NCI-H446 (cell line): Measurements from ENCODE around the gene IL16.

ENCODE experiments used
- DNase-seq, 2 experiments: peaks; one replicate each; lab custom pipeline; 2025; lab: John Stamatoyannopoulos, UW

IL16 gene

DNA sequence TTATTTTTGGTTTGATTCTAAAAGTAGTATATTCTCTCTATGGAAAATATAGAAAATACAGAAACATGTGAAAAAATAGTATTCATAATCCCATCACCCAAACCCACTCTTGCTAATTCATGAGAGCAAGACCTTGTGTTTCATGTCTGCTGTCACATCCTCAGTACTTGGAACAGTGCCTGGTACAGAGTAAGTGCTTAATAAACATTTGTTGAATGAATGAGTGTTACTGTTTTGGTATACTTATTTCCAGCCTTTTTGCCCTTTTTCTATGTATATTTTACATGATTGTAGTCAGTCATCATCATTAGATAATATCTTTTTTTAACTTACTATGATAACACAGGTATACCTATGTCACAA is 59.3 kb downstream of the IL16 start:
- DNase-seq, result no peak

DNA sequence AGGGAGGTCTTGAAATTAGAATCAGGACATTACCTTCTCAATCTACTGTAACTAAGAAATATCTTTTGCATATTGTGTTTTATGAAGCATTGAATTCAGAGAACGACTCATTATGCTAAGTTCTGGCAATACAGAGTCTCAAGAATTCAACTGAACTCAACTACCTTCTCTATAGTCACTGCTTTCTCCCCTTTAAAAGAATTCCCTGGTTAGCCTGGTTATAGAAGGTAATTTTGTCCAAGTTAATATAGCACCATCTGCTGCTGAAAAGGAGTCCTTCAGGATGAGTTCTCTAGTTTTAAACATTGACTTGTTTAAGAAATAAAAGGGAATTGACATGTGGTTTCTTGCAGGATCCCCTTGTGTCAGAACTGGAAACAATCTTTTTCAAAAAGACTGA is 60.2 kb downstream of the IL16 start:
- peak in 1 of 2 experiments; percentile 31 for DNase-seq

DNA sequence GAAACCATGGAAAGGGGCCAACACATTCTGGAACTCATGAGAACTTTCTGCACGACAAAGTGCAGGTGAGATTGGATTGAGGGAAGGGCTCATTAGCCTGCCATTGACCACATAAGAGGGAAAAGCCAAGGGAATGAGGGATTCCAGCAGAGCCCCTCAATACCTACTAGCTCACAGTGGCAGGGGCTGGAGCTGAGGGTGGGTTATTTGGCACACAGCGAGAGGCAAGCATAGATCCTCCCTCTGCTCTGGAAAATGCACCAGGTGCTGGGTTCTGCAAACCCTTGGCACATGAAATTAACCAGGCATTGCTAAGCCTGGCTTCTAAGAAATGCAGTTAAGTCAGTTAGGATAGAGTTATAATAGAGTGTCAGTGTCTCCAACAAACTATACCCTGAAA is 60.8 kb downstream of the IL16 start:
- no peak for DNase-seq

DNA sequence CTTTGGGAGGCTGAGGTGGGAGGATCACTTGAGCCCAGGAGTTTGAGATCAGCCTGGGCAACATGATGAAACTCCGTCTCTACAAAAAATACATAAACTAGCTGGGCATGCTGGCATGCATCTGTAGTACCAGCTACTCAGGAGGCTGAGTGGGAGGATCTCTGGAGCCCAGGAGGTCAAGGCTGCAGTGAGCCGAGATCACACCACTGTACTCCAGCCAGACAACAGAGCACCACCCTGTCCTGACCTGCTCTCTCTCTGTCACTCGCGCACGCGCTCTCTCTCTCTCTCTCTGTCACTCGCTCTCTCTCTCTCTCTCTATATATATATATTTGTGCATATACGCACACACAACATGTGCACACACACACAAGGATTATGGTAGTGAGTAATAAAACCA is 61.8 kb downstream of the IL16 start:
- no peak for DNase-seq

DNA sequence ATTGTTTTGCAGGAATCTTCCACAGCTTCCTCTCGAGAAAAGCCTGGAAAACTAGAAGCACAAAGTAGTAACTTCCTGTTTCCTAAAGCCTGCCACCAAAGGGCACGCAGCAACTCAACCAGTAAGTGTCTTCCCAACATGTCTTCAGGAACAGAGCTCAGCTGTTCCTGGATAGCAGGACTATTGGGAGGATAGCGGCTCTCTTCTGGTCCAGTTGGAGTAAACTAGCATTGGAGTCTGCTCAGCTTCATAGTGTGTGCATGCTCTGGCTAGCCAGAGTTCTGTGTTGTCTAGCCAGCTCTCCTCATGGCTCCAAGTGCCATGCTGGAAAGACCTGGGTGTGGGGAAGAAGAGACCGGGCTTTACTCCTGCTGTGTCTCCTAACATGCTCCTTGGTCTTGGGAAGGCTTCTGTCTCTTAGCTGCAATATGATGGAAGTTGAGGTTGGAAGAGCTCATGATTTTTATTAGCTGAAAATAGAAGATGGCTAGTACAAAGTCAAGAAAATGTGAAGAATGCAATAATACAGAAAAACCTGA is 63.1 kb downstream of the IL16 start:
- no peak for DNase-seq

DNA sequence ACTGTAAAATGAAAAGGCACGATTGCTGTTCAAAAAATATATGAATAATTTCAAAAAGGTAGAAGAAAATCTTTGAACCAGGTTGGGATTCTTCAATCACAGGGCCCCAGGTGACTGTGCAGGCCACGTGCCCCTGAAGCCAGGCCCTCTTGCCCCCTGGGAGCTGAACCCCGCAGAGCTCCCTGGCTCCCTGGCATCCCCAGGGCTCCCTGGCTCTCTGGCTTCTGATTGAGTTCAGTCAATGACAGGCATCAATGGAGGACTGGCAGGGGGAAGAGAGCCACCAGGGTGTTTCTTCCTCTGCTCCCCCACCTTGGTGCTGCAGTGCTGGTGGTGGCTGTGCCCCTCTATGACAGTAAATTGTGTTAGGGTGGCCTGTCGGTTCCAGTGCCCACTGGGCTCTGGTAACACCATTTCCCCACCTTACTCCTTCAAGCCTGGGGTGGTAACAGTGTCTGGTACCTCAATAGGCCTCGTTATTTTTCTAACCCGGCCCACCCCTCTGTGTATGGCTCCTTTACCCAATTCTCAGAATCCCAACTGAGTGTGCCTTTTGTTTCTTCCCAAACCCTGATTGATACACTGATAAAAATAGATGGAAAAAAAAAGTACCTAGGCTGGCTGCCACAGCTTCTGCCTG is 64.6 kb downstream of the IL16 start:
- no peak for DNase-seq

DNA sequence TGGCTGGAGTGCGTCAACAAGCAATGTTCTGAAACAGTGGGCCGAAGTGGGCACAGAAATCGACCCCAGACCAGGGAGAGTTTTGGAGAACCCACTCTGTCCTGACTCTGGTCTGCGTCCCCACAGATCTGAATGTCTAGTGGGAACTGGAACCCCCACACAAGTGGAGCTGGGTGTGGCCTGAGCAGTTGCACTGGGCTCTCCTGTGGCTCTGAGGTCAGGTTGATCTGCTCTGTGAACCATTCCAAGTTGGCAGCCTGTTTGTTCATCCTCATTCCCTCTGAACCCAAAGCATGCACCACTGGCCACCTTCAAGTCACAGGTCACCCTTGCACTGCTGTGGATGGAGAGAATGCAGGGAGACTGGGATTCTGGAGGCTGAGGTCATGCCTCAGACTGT is 66.8 kb downstream of the IL16 start:
- no peak for DNase-seq

DNA sequence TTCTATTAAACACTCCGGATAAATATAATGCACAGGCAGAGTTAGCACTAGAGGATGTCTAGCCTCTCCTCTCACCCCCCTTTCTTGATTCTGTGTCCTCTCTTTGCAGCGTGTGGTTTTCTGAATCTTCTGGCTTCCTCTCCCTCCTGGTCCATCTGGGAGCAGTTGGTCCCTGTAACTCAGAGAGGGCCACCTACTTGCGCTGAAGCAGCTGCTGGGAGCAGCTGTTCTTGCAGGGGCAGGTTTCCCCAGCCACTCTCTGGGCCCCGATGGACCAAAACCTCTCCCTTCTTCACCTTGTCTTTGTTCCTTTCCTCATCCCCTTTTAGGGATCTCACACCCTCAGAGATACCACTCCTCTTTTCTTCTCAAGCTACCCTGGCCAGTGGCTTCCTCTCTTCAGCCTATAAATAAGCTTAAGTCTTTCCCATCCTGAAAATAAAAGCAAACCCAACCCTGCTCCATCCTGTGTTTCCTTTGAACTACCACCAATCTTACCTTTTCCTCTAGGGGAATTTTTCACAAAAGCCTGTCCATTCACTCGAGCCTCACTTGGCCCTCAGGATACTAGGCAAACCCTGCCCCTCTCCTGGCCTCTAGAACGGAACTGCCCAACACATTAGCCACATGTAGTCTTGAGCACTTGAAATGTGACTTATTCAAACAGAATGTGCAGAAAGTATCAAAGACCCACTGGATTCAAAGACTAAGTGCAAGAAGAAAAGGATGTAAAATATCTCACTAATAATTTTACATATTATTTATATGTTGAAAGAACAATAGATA is 67.6 kb downstream of the IL16 start:
- DNase-seq, result no peak

DNA sequence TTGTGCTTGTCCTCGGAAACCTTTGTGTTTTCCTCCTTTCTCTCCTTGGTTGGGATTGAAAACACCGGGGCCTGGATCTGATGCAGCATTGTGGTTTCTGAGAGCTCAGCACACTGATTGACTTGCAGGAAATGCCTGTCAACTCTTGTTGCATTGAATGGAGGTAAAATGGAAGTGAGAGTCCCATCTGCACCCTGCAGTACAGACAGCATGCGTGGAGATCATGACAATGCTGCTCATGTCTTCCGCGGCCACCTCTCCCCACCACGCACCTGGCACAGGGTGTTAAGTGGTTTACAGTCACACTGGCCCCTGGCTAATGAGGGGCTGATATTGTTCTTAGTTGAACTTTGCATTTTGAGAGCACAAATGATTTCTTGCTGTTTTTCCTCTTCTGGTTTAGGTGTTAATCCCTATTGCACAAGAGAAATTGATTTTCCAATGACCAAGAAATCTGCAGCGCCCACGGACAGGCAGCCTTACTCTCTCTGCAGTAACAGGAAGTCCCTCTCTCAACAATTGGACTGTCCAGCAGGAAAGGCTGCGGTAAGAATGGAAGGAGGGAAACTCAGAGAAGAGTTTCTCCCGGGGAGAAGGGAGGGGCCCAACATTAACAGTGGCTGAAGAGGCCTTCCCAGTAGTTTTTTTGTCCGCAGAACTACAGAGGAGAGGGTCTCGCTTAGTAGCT is 68.7 kb downstream of the IL16 start:
- DNase-seq, result no peak

DNA sequence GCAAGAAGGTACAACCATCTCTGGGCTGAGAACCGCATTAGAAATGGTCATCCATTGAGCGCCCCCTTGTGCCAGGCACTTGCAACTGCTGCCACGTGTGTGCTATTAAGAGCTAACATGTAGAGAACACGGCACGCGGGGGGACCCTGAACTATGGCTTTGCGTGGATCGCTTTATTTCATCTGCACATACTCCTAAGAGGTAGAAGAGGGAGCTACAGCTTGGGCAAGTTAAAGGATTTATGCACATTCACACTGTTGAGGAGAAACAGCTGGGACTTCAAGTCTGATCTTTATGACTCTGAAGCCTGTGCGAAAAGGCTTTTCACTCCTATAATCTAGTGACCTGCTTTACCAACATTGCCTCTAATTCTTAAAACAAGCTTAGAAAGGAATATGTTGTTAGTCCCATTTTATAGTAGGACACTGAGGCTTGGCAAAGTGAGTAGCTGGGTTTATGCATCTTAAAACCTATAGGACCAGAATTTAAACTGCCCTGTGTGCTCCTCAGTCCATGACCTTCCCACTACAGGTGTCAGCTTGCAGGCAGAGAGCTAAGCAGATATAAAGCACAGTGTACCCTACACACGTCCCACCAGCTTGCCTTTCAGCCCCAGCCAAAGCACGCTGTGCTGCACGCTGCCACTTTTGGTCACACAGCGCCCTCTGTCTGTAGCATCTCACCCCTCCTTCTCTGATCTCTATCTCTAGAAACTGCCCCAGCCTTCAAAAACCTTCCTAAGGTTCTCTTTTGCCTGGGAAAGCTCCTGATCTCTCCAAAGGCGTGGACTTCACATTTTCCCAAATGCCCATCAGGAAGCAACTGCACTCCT is 69.5 kb downstream of the IL16 start:
- DNase-seq, result peak; percentile 69 to 87

DNA sequence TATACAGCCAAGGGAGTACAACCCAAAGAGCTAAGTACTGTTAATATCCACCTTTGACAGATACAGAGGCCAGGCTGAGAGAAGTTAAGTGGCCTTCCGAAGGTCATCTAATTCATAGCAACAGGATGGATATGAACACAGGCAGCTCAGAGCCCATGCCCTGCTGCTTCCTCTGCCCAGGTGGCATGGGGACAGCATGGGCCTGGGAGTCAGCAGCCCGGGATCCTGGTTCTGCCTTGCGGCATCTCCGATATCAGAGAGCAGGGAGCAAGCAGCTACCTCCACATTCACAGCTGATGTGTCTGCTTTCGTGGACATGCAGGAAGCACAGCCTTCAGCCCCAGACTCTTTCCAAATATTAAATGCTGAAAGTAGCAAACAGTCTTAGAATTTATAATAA is 71.7 kb downstream of the IL16 start:
- DNase-seq, result no peak

DNA sequence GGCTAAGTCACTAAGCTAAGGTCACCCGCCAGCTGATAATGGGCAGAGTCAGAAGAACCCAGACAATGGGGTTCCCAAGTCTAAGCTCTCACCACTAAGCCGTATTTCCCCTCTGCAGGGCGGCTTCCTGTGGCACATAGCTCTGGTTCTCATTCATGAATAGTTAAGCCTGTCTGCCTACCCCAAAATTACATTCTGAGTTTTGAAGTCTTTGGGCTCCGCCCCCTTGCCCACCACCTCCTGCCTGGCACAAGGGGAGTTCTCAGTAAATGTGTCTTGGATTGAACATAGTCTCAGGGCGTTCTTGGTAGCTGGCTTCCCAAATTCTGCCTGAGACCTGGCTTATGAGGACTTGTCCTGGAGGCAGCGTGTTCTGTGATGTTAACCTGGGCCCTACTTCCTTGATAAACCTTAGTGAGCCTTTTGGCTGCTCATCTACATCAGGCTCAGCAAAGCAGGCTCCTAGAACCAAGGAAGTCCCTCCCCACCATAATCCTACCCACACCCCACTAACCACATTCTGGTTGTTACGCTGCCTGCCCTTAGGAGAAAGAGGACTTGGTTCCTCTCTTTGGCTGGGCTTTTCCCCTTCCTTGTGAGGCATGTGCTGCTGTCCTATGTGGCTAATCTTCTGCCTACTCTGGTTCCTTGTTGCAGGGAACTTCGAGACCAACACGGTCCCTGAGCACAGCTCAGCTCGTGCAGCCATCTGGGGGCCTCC is 72.4 kb downstream of the IL16 start:
- no peak for DNase-seq

DNA sequence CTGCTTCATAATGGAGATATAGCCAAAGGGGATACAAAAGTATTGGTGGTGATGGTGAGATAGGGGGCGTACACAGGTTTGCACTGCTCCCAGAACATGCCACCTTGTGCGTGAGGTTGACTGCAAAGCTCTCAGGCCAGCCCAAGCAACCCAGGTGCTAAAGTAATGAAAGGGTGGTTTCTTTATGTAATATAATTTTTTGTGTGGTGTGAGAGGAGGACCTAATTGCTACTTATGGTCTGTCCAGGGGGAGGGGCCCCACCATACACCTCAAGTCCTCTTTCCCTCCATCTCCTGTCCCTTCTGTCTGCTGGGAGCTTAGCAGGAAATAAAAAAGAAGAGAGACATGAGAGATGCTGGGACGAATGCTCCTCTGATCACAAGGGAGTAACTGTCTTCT is 73.5 kb downstream of the IL16 start:
- DNase-seq, result no peak

DNA sequence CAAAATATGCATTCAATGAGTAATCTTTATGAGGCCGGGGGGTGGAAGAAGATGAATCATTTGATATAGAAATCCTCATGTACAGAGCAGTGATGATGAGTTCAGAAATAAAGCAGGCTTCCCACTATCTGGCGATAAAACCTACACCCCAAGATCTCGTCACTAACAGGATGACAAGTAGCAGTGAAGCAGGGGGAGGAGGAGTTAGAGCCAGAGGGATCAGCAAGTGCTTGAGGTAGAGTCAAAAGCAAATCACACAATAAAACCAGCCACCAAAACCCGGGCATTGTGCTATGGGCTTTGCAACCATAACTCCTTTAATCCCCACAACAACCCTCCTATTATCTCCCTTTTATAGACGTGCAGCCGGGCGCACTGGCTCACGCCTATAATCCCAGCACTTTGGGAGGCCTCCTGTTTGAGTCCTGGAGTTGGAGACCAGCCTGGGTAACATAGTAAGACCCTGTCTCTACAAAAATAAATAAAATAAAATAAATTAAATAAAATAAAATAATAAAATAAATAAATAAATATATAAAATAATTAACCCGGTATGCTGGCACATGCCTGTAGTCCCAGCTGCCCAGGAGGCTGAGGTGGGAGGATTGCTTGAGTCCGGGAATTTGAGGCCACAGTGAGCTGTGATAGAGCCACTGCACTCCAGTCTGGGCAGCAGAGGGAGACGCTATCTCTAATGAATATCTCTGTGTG is 74.3 kb downstream of the IL16 start:
- DNase-seq, result no peak

DNA sequence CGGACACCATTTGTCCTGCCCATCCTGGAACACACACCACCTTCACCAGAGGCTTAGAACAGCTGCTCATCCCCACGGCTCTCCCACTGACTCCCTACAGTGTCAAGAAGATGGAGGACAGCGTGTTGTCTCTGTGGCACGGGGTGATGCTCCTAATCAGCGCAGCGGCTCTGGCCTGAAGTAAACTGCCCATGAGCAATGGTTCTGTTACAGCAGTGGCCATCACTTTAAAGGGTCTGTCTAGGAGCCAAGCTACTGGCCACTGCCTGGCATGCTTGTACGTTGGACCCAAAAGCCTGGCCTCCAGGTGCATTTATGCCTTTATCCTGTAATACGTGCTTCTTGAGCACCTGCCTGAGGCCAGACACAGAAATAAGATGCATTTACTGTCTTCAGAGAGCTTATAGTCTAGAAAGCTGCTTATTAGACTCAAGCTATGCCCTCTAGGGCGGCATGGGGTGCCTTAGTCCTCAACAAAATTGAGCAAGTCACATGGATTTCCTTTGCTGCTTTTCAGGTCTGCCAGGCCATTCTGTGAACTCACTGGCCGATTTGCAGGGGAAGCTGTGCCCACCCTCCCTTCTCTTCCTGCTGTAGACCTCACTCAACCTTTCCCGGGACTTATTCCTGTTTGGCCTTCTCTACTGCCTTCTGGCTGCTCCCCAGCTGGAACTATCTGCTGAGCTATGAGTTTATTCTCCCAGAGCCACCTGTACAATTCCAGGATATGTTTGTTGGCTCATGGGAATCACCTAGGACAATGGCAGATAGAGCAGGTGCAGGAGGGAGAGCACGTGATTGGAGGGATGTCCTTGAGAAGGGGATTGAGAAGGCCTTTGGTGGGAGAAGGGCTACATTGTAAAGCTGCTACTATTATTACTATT is 75.3 kb downstream of the IL16 start:
- no peak for DNase-seq

DNA sequence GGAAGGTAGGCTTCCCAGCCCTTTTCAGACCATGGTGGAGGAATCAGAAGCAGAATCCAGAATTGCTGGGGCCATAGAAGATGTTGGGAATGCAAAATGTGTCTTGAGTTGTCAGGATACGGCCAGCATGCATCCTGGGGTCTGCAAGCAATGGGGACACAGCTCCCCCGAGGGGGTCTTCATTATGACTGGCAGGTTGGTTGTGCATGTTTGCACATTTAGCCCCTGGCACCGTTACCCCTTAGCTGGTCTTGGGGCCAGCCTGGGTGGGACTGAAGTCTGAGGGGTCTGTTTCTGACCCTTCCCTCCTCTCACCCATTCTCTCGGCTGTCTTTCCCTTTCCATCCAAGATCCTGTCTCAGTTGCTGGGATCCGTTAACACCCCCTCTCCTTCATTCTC is 76.5 kb downstream of the IL16 start:
- no peak for DNase-seq

DNA sequence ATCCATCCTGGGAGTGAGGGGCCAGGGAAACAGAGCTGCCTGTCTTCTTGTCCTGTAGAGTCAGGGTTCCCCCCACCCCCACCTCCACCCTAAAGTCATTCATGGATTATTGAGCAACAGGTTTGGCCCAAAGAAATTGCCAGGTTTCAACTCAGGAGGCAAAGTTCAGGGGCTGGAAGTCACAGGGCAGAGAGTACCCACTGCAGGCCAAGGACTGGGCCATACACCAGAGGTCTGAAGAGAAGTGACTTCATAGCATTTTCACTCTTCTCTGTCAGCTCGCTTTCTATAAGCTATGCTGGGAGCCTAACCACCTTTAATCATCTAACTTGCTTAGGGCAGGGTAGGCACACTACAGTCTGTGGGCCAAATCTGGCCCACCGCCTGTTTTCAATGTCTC is 77.2 kb downstream of the IL16 start:
- no peak for DNase-seq

DNA sequence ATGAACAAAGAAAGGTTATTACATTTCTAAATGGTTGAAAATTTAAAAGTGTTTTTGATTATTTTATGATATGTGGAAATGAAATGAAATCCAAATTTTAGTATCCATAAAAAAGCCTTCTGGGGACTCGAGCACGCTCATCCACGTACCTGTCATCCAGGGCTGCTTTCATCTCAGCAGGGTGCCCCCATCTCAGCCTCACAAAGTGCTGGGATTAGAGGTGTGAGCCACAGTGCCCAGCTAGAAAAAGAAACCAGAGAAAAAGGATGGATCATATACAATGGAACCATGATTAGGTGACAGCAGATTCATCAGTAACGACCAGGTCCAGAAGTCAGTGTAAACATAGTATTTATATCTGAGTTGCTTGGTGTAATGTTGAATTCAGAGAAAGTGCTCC is 77.6 kb downstream of the IL16 start:
- DNase-seq, result no peak

DNA sequence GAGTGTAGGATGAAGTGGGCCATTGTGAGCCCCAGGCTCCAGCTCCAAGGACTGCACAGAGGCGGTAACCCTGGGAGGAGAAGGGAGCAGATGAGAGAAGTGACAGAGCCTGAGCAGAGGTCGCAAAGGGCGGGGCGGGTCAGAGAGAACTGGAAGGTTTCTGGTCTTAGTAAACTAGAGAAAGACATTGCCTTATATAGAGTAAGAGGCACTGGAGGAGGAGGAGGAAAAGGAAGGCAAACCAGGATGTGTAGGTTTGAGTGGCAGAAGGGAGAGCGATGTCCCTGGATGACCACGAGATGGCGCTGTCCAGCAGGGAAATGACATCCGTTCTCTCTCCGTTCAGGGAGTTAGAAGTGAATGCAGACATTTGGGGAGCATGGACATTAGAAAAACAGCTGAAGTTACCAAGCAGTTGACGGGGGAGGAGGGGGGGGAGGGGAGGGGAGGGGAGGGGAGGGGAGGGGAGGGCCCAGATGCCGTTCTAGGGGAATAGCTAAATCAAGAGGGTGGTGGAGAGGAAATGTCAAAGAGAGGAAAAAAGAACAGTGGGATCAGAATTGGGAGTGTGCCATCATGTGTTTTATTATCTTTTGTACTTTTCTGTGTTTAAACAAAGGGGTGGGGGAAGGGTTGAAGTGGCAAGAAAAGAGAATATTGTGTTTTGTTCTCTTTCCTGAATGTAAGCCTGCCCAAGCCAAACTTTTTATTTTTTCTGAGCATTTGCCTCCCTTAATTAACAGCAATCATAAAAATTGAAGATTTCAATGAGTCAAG is 78.4 kb downstream of the IL16 start:
- peak; percentile 54 to 71 for DNase-seq
